Measurements from ENCODE around the gene LRRC63.

The LRRC63 gene

DNA sequence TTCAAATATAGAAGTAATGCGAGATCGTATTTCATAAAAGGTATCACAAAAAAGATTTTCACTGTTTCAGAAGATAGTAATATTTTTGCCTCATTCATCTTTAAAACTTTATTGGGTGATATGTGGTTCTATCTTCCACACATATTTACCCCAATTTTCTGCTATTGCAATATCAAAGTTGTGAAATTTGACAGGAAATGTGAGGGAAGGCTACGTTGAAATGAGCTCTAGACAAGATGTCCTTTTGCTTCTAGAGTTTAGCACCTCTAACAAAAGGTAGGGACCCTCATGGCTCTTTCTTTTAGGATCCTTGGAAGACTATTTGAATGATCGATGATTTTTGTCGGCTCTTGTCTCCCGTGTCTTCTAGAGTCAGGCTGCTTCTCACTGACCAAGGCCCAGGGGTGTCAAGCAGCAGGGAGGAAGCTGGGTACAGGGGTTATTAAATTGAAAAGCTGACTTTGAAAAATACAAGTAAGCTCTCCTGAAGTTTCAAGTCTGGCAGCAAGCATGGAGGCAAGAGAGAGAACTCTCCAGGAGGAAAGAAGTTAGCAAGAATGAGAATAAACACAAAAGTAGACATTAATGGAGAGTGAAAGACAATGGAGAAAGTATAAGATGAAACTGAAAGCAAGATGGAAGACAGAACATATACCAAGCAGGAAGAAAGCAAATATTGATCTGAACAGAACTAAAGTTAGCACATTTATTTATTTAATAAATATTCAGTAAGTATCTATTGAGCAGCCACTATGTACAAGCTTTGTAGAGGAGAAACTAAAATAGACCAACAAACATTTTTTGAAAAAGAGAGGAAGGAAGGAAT, 101.9 kb downstream of the LRRC63 start:
- Histone ChIP-seq H3K36me3 (no peaks in the 10 kb centered on the region), H3K27me3 (no peaks in the 10 kb centered on the region), H3K4me3 (ENCODE audit: low read depth, low read length) (no peak overlapping the region), H3K4me1 (no peaks in the 10 kb centered on the region), H3K9me3 (no peaks in the 10 kb centered on the region)
- DNase-seq: no peak
- TF ChIP-seq, protein P1, sequence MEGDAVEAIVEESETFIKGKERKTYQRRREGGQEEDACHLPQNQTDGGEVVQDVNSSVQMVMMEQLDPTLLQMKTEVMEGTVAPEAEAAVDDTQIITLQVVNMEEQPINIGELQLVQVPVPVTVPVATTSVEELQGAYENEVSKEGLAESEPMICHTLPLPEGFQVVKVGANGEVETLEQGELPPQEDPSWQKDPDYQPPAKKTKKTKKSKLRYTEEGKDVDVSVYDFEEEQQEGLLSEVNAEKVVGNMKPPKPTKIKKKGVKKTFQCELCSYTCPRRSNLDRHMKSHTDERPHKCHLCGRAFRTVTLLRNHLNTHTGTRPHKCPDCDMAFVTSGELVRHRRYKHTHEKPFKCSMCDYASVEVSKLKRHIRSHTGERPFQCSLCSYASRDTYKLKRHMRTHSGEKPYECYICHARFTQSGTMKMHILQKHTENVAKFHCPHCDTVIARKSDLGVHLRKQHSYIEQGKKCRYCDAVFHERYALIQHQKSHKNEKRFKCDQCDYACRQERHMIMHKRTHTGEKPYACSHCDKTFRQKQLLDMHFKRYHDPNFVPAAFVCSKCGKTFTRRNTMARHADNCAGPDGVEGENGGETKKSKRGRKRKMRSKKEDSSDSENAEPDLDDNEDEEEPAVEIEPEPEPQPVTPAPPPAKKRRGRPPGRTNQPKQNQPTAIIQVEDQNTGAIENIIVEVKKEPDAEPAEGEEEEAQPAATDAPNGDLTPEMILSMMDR (IDR thresholded peaks at IDR 0.05; ENCODE audit: low read depth, low read length): no peak

DNA sequence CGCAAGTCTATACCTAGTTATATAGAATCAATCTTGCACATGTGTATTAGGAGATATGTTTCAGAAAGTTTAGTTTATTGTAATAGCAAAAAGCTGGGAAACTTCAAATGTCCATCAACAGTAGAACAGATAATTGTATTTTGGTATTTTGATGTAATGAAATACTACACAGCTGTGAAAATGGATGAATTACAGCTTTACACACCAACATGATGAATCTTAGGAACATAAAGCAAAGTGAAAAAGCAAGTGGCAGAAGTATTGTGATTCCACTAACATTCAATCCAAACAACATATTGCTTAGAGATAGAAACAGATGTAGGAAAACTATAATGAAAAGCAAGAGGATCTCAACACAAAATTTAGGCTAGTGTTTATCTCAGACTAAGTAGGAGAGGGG, 102.9 kb downstream of the LRRC63 start:
- Histone ChIP-seq H3K36me3 (no peaks in the 10 kb centered on the region), H3K4me1 (no peaks in the 10 kb centered on the region), H3K4me3 (ENCODE audit: low read depth, low read length) (no peak overlapping the region), H3K27me3 (no peaks in the 10 kb centered on the region), H3K9me3 (no peaks in the 10 kb centered on the region)
- TF ChIP-seq, protein P1 (IDR thresholded peaks at IDR 0.05; ENCODE audit: low read depth, low read length): no peak
- DNase-seq: no peak

DNA sequence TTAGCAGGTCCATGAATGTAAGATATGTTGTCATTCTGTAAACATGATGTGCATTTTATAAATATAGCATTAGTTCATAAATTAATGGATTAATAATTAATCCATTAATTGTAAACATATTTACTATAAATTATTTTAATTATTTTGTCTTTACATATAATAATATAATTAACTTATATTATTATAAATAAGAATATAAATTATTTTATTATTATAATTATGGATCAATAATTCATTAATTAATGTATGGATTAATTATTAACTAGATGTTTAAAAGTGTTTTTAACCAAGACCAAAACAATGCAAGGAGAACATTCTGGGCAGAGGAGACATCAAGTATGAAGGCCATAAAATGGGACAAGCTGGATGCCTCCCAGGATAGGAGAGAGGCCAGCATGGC, 103.3 kb downstream of the LRRC63 start:
- H3K4me3 ChIP-seq (ENCODE audit: low read depth, low read length): no peak overlapping the region
- DNase-seq: no peak
- no peaks in the 10 kb centered on the region for H3K36me3 ChIP-seq
- H3K4me1 ChIP-seq: no peaks in the 10 kb centered on the region
- H3K9me3 ChIP-seq: no peaks in the 10 kb centered on the region
- H3K27me3 ChIP-seq: no peaks in the 10 kb centered on the region
- TF ChIP-seq, protein P1 (IDR thresholded peaks at IDR 0.05; ENCODE audit: low read depth, low read length): no peak

DNA sequence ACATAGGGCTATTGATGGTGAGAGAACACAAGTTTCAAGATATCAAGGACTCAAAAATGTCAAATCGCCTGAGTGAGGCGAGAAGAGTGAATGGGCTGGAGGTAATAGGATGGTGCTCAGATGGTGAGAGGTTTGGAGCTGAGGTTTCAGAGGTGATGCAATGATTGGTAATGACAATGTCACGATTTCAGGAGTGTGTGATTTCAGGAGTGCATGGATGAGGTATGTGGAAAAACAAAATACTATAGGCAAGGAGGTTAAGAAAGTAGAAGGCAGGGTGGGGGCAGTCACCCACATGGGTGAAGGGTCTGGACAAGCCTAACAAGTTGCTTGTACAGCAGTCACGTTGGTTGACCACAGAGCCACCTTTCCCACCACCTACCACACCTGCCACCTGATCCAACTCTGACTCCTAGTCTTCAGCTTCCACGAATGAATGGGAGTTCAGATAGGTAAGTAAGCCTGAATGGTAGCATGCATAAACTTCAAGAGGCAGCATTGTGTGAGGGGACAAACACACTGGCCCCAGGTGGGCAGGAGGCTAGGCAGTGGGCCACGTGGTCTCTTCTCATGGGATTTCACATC, 103.9 kb downstream of the LRRC63 start:
- DNase-seq: no peak
- no peaks in the 10 kb centered on the region for H3K27me3 ChIP-seq
- no peak overlapping the region for H3K4me3 ChIP-seq (ENCODE audit: low read depth, low read length)
- H3K9me3 ChIP-seq: no peaks in the 10 kb centered on the region
- TF ChIP-seq, protein P1 (IDR thresholded peaks at IDR 0.05; ENCODE audit: low read depth, low read length): no peak
- H3K36me3 ChIP-seq: no peaks in the 10 kb centered on the region
- no peaks in the 10 kb centered on the region for H3K4me1 ChIP-seq

DNA sequence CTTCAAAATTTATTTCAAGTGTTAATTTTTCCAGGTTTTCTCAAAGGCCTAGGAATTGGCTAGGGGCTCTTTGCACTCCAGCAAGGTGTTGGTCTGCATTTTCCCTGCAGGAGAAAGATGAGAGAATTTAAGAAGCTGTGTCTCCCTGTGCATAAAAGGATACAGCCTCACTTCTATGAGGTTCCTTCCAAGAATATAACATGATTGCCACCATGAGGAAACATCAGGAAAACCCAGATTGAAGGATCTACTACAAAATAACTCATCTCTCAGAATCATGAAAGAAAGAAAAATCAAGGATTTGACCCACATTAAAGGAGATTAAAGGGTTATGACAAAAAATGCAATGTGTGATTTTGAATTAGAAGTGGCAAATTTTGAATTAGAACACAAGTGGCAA, 105.4 kb downstream of the LRRC63 start:
- Histone ChIP-seq H3K4me1 (no peaks in the 10 kb centered on the region), H3K9me3 (no peaks in the 10 kb centered on the region), H3K4me3 (ENCODE audit: low read depth, low read length) (no peak overlapping the region), H3K36me3 (no peaks in the 10 kb centered on the region), H3K27me3 (no peaks in the 10 kb centered on the region)
- DNase-seq: no peak
- TF ChIP-seq, protein P1 (IDR thresholded peaks at IDR 0.05; ENCODE audit: low read depth, low read length): 0 out of 2 replicates have a peak, but pooled peaks have one; percentile 5

DNA sequence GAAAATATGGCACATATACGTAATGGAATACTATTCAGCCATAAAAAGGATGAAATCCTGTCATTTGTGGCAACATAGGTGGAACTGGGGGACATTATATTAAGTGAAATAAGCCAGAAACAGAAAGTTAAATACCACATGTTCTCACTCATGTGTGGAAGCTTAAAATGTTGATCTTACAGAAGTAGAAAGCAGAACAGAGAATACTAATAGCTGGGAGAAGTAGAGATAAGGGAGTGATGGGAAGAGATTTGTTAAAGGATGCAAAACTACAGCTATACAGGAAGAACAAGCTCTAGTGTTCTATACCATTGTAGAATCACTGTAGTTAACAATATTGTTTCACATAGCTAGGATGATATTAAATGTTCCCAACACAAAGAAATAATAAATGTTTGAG, 107.3 kb downstream of the LRRC63 start:
- Histone ChIP-seq H3K4me1 (no peaks in the 10 kb centered on the region), H3K9me3 (no peaks in the 10 kb centered on the region), H3K36me3 (no peaks in the 10 kb centered on the region), H3K27me3 (no peaks in the 10 kb centered on the region), H3K4me3 (ENCODE audit: low read depth, low read length) (no peak overlapping the region)
- no peak for DNase-seq
- TF ChIP-seq, protein P1 (IDR thresholded peaks at IDR 0.05; ENCODE audit: low read depth, low read length): no peak

Data from BE2C (cell line).